Heart left ventricle (tissue), 13 donors: ENCODE measurements around the gene PATE1.

ENCODE experiments used
- CTCF ChIP-seq, 12 donors: fragments of 200-600 bp; sonication (generic) in 4 of 12; IDR thresholded peaks; one replicate each; pipeline versions ENCODE4 v1.5.0 to v1.8.0; 2018 to 2022; ENCODE audit warnings: antibody characterized with exemption in 12 of 12, mild to moderate bottlenecking in 5 of 12
- POLR2A ChIP-seq, 2 donors: fragments of 450-650 bp; IDR thresholded peaks; one replicate each; pipeline ENCODE4 v1.6.1; 2017; ENCODE audit warnings: antibody characterized with exemption in 2 of 2, mild to moderate bottlenecking in 2 of 2, moderate library complexity in 2 of 2
- donor health status: ischemic (EF 13 %, LVEDD 7.1; RV severe dilation, severe dysfunction).
- donor health status: DM: no; HTN: yes; CAD: no.
- donor health status: DM: no; HTN: no; CAD: no.
- donor health status: ischemic (EF 25% LVEDD 6.9; RV normal size, moderate dysfunction).
- donor health status: ischemic (EF 25% LVEDD 5.7; RV mildly dilated, moderate dysfunction).
- donor health status: ischemic (EF 35%, LVEDD 5.7; RV mildly dilated, moderate dysfunction).
- donor health status: nonischemic (EF 11% LVEDD 7.7; RV severe dilation, severe dysfunction).
- donor health status: DM: yes; HTN: yes; CAD: no.
- donor health status: PGD.
- donor health status: ischemic (EF 29% LVEDD 5.4; RV normal size, mild dysfunction).
- donor health status: nonischemic (EF 23%, LVEDD 6.1; RV moderate dilation, normal function).

GRCh38 chr11:125701018-125701610, 45.0 kb upstream of the PATE1 start:
- TF ChIP-seq CTCF (IDR thresholded peaks at IDR 0.05) (no peak), POLR2A (IDR thresholded peaks at IDR 0.05) (no peak)
